ENCODE data around the gene ARID3C. TPM values are rescaled to one million over a fixed set of nuclear protein-coding genes. Genes with fewer than 3 reads are reported as not detected.
A peak's percentile ranks its signal among the peaks of the same experiment; 100 is the strongest.

ARID3C gene
- total and polyA plus RNA-seq, 2 experiments from 2014 or later: 0.49 TPM; not detected in 1

- Histone ChIP-seq H3K27ac (ENCODE audit: low read depth) (no peak overlapping the region), H3F3A (replicated peaks; ENCODE audit: low read depth) (0 out of 2 replicates have a peak, but pooled peaks cover 3% of the 10 kb centered on the region), H3K4me1 (ENCODE audit: insufficient read depth) (peaks cover 13% of the 10 kb centered on the region; the same call in 1 of the 2 replicates), H3K79me2 (replicated peaks; ENCODE audit: insufficient read depth) (no peaks in the 10 kb centered on the region), H4K20me1 (replicated peaks; ENCODE audit: insufficient read depth) (no peaks in the 10 kb centered on the region; the same call in 1 of the 2 replicates), H3K4me3 (no peak overlapping the region), H3K4me2 (peak overlapping the region; percentile 81), H2AFZ (no peak overlapping the region), H3K27me3 (ENCODE audit: insufficient read depth) (peaks cover 96% of the 10 kb centered on the region), H3K36me3 (ENCODE audit: insufficient read depth) (no peaks in the 10 kb centered on the region), H3K9me2 (ENCODE audit: insufficient read depth) (0 out of 2 replicates have a peak, but pooled peaks cover 4% of the 10 kb centered on the region)
- DNase-seq (ENCODE audit: low spot score) (no peak), ATAC-seq (no peak)
- peaks cover 4% of the 10 kb centered on the region; the same call in 1 of the 3 replicates for H3K36me3 Mint-ChIP-seq (ENCODE audit: low read depth)
- peaks cover 21% of the 10 kb centered on the region for H3K4me1 Mint-ChIP-seq
- TF ChIP-seq ZNF114 (CRISPR knock-in tag; IDR thresholded peaks at IDR 0.05) (no peak), ZNF462 (CRISPR knock-in tag; IDR thresholded peaks at IDR 0.05) (no peak), EZH2 (IDR thresholded peaks at IDR 0.05; ENCODE audit: low read depth, unreplicated experiment) (no peak)
- H3K27me3 Mint-ChIP-seq (ENCODE audit: insufficient read depth, low read depth, poor library complexity): peaks cover 80% of the 10 kb centered on the region
- no peak overlapping the region for H3K27ac Mint-ChIP-seq
- peak overlapping the region; percentile 12; the same call in 1 of the 3 replicates for H3K4me3 Mint-ChIP-seq
- peaks cover 4% of the 10 kb centered on the region; the same call in 1 of the 3 replicates for H3K9me3 Mint-ChIP-seq
Observed at GRCh38 chr9:34625186-34625486, 3.7 kb downstream of the ARID3C start.

- peaks cover 21% of the 10 kb centered on the region for H3K4me1 Mint-ChIP-seq
- peaks cover 78% of the 10 kb centered on the region for H3K27me3 Mint-ChIP-seq (ENCODE audit: insufficient read depth, low read depth, poor library complexity)
- H4K20me1 ChIP-seq (replicated peaks; ENCODE audit: insufficient read depth): no peaks in the 10 kb centered on the region; the same call in 1 of the 2 replicates
- ATAC-seq (peak; percentile 9), DNase-seq (ENCODE audit: low spot score) (peak; percentile 48)
- peaks cover 91% of the 10 kb centered on the region for H3K27me3 ChIP-seq (ENCODE audit: insufficient read depth)
- peaks cover 15% of the 10 kb centered on the region; the same call in 1 of the 2 replicates for H3K4me1 ChIP-seq (ENCODE audit: insufficient read depth)
- H3K27ac Mint-ChIP-seq: no peak overlapping the region
- peak overlapping the region; percentile 81 for H3K4me2 ChIP-seq
- H3K4me3 ChIP-seq: peak overlapping the region; percentile 52
- TF ChIP-seq CTCF (conservative IDR thresholded peaks at IDR 0.05; ENCODE audit: low read depth in 2 of 2) (no peak), POLR2AphosphoS5 (IDR thresholded peaks at IDR 0.05; ENCODE audit: low read depth) (no peak), ZNF114 (CRISPR knock-in tag; IDR thresholded peaks at IDR 0.05) (no peak), JUNB (IDR thresholded peaks at IDR 0.05; ENCODE audit: unreplicated experiment) (no peak), EZH2 (IDR thresholded peaks at IDR 0.05; ENCODE audit: low read depth, unreplicated experiment) (peak; percentile 86), EZH2phosphoT487 (IDR thresholded peaks at IDR 0.05; ENCODE audit: unreplicated experiment) (no peak)
- peaks cover 4% of the 10 kb centered on the region; the same call in 1 of the 3 replicates for H3K9me3 Mint-ChIP-seq
- peak overlapping the region; percentile 91 for H2AFZ ChIP-seq
- H3K36me3 Mint-ChIP-seq (ENCODE audit: low read depth): peaks cover 4% of the 10 kb centered on the region; the same call in 1 of the 3 replicates
- 0 out of 2 replicates have a peak, but pooled peaks cover 3% of the 10 kb centered on the region for H3F3A ChIP-seq (replicated peaks; ENCODE audit: low read depth)
- H3K9me2 ChIP-seq (ENCODE audit: insufficient read depth): 0 out of 2 replicates have a peak, but pooled peaks cover 4% of the 10 kb centered on the region
- H3K27ac ChIP-seq (ENCODE audit: low read depth): no peak overlapping the region
- H3K79me2 ChIP-seq (replicated peaks; ENCODE audit: insufficient read depth): no peaks in the 10 kb centered on the region
- H3K4me3 Mint-ChIP-seq: peak overlapping the region; percentile 52; the same call in 2 of the 3 replicates
- H3K36me3 ChIP-seq (ENCODE audit: insufficient read depth): no peaks in the 10 kb centered on the region
Observed at GRCh38 chr9:34624475-34625185, 4.2 kb downstream of the ARID3C start.

Data from GM23338 (cell line).